CD14-positive monocyte (primary cell): ENCODE data around the gene CUEDC1. TPM values are rescaled to one million over a fixed set of nuclear protein-coding genes. Genes with fewer than 3 reads are reported as not detected.

Experiments
- DNase-seq, 3 donors: peaks; one replicate each; pipeline ENCODE4 v3.0.0-alpha.2; 2011 to 2022
- H2AFZ ChIP-seq: 2 replicates; pipeline ENCODE4 v1.6.0; 2012; ENCODE audit warnings: mild to moderate bottlenecking, low read depth, low read length, inconsistent platforms; ENCODE audit not compliant: insufficient read depth, poor library complexity, severe bottlenecking
- H3K27ac ChIP-seq, 2 donors: 1 replicate in 1 of 2; 2 replicates in 1 of 2; pipeline ENCODE4 v1.5.1; 2012 to 2013; ENCODE audit warnings: low read length in 2 of 2, control low read depth in 1 of 2, inconsistent platforms in 1 of 2, low read depth in 1 of 2, mild to moderate bottlenecking in 1 of 2
- H3K27me3 ChIP-seq, 2 donors: one replicate each; pipeline versions ENCODE4 v1.6.0 to v1.6.1; 2011 to 2013; ENCODE audit warnings: low read length in 2 of 2; ENCODE audit not compliant: control insufficient read depth in 2 of 2, insufficient read depth in 2 of 2
- H3K36me3 ChIP-seq, 2 donors: replicated peaks in 1 of 2; 1 replicate in 1 of 2; 2 replicates in 1 of 2; pipeline versions ENCODE4 v1.5.1 to v1.6.1; 2012 to 2013; ENCODE audit warnings: low read length in 2 of 2, control low read depth in 1 of 2, inconsistent platforms in 1 of 2, mild to moderate bottlenecking in 1 of 2; ENCODE audit not compliant: insufficient read depth in 2 of 2, control insufficient read depth in 1 of 2
- H3K4me1 ChIP-seq, 2 donors: 1 replicate in 1 of 2; 2 replicates in 1 of 2; pipeline versions ENCODE4 v1.5.1 to v1.6.1; 2012 to 2013; ENCODE audit warnings: low read length in 2 of 2, control low read depth in 1 of 2, inconsistent platforms in 1 of 2, mild to moderate bottlenecking in 1 of 2, moderate library complexity in 1 of 2; ENCODE audit not compliant: insufficient read depth in 2 of 2, control insufficient read depth in 1 of 2
- H3K4me2 ChIP-seq: replicated peaks from 2 replicates; pipeline ENCODE3; 2012; ENCODE audit warnings: low read length, moderate library complexity, mild to moderate bottlenecking; ENCODE audit not compliant: poor library complexity, severe bottlenecking; ENCODE audit errors: extremely low read depth
- H3K4me3 ChIP-seq, 3 experiments: fragments of 200-600 bp in 1 of 3; sonication (generic) in 1 of 3; replicated peaks in 1 of 3; 1 replicate in 2 of 3; 2 replicates in 1 of 3; pipeline ENCODE4 v1.5.1; 2011 to 2013; ENCODE audit warnings: low read length in 3 of 3, mild to moderate bottlenecking in 3 of 3, control low read depth in 2 of 3, low read depth in 2 of 3, inconsistent platforms in 1 of 3, moderate library complexity in 1 of 3
- H3K79me2 ChIP-seq: 2 replicates; pipeline ENCODE4 v1.6.0; 2012; ENCODE audit warnings: mild to moderate bottlenecking, control low read depth, inconsistent platforms, low read length, moderate library complexity; ENCODE audit not compliant: insufficient read depth
- H3K9ac ChIP-seq: 2 replicates; pipeline ENCODE4 v1.6.0; 2017; ENCODE audit warnings: low read length, mild to moderate bottlenecking; ENCODE audit not compliant: insufficient read depth, poor library complexity, severe bottlenecking
- H3K9me3 ChIP-seq, 2 donors: replicated peaks in 1 of 2; 1 replicate in 1 of 2; 2 replicates in 1 of 2; pipeline versions ENCODE4 v1.5.1 to v1.6.1; 2012 to 2013; ENCODE audit warnings: low read length in 2 of 2, control low read depth in 1 of 2; ENCODE audit not compliant: control insufficient read depth in 1 of 2, insufficient read depth in 1 of 2
- H4K20me1 ChIP-seq: 2 replicates; pipeline ENCODE4 v1.6.0; 2012; ENCODE audit warnings: mild to moderate bottlenecking, low read length, control low read depth, moderate library complexity; ENCODE audit not compliant: insufficient read depth
- H3K27ac Mint-ChIP-seq, 7 donors: one replicate each; pipeline ENCODE4 v1.8.0; 2020; ENCODE audit warnings: mild to moderate bottlenecking in 7 of 7, mixed read lengths in 7 of 7, moderate library complexity in 6 of 7, inconsistent platforms in 2 of 7
- H3K27me3 Mint-ChIP-seq, 3 donors: one replicate each; pipeline ENCODE4 v1.8.0; 2021 to 2022; ENCODE audit warnings: low read depth in 3 of 3, mild to moderate bottlenecking in 3 of 3, mixed read lengths in 3 of 3, moderate library complexity in 3 of 3, inconsistent platforms in 1 of 3
- H3K36me3 Mint-ChIP-seq, 2 donors: one replicate each; pipeline ENCODE4 v1.8.0; 2020; ENCODE audit warnings: mixed read lengths in 2 of 2, inconsistent platforms in 1 of 2, mild to moderate bottlenecking in 1 of 2
- H3K4me1 Mint-ChIP-seq: one replicate; pipeline ENCODE4 v1.8.0; 2020; ENCODE audit warnings: mild to moderate bottlenecking, mixed read lengths
- H3K4me3 Mint-ChIP-seq, 2 donors: one replicate each; pipeline ENCODE4 v1.8.0; 2020; ENCODE audit warnings: mild to moderate bottlenecking in 2 of 2, mixed read lengths in 2 of 2, moderate library complexity in 1 of 2
- H3K9me3 Mint-ChIP-seq, 7 donors: one replicate each; pipeline ENCODE4 v1.8.0; 2020 to 2022; ENCODE audit warnings: mixed read lengths in 7 of 7, mild to moderate bottlenecking in 6 of 7, moderate library complexity in 6 of 7, inconsistent platforms in 2 of 7
- CTCF ChIP-seq: fragments of 200-600 bp; IDR thresholded peaks from one replicate; pipeline ENCODE4 v1.8.0; 2022; ENCODE audit warnings: antibody characterized with exemption, mild to moderate bottlenecking
- WGBS: methylation state at CpG from one replicate; pipeline ENCODE4 v1.1.5; 2013; ENCODE audit warnings: missing lambda C conversion rate; ENCODE audit not compliant: insufficient coverage; 5-methylcytosine and 5-hydroxymethylcytosine counted together
- intact Hi-C, 2 donors: fragments of 100-400 bp; cut with micrococcal nuclease; formaldehyde crosslinking; loops; one replicate each; pipeline versions ENCODE4 v1.15.0 to v1.15.1; 2023
- polyA plus RNA-seq, 3 donors: library from polyadenylated mRNA; depleted of rRNA in 1 of 3; unstranded in 2 of 3; stranded (reverse) in 1 of 3; fragments of 300-500 nt in 2 of 3; fragments of >200 nt in 1 of 3; fragmentation: Illumina TruSeq in 2 of 3; gene quantifications; 1 replicate in 2 of 3; 2 replicates in 1 of 3; pipeline ENCODE4 v1.2.3, GENCODE V29; 2012 to 2021

The CUEDC1 gene
- polyA plus RNA-seq, 3 donors: 4.2 to 31.0 (median 4.3) TPM

DNA sequence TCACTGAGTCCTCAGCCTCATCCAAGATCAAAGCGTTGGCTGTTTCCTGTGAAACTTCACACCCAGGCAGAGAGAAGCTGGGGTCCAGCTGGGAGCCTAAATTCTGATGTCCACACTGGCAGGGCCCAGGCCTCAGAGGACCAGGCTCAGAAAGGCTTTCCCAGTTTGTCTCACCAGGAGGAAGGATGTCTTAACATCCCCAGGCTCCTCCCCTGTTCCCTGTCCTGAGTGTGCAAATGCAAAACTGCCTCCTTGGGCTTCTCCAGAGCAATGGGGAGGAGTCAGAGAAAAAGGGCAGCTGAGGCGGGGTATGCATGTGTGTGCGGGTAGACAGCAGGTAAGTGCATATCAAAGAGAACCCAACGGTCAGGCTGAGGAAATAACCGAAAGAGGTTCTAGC lies 45.7 kb downstream of the CUEDC1 start:
- no peaks in the 10 kb centered on the region for H3K27me3 ChIP-seq
- Mint-ChIP-seq H3K36me3 (peaks cover 4 to 9% of the 10 kb centered on the region in 2 donors), H3K4me3 (no peak overlapping the region), H3K4me1 (peaks cover 39% of the 10 kb centered on the region), H3K9me3 (peaks cover 0 to 5% (median 0%) of the 10 kb centered on the region in 7 donors), H3K27ac (peak overlapping the region in 4 of 7 donors; percentile 0 to 40 (median 14)), H3K27me3 (peaks cover 0 to 5% (median 2%) of the 10 kb centered on the region in 3 donors)
- intact Hi-C loops: loop anchor here in 1 of 2 donors (10.0 kb wide), 1 partner anchor 55 kb away; the partner anchor contains the start of gene MRPS23
- H3K27ac ChIP-seq: no peak overlapping the region
- WGBS: 87% methylated on average over 5 of the region's 5 CpGs
- no peaks in the 10 kb centered on the region for H3K36me3 ChIP-seq
- H3K9me3 ChIP-seq: no peaks in the 10 kb centered on the region
- H3K4me1 ChIP-seq: peaks cover 18 to 36% of the 10 kb centered on the region in 2 donors
- no peak overlapping the region for H3K4me2 ChIP-seq
- TF ChIP-seq CTCF: no peak
- no peak overlapping the region for H3K9ac ChIP-seq
- H3K4me3 ChIP-seq: no peak overlapping the region
- peaks cover 5% of the 10 kb centered on the region for H3K79me2 ChIP-seq
- no peak for DNase-seq
- H2AFZ ChIP-seq: no peak overlapping the region
- H4K20me1 ChIP-seq: no peaks in the 10 kb centered on the region

DNA sequence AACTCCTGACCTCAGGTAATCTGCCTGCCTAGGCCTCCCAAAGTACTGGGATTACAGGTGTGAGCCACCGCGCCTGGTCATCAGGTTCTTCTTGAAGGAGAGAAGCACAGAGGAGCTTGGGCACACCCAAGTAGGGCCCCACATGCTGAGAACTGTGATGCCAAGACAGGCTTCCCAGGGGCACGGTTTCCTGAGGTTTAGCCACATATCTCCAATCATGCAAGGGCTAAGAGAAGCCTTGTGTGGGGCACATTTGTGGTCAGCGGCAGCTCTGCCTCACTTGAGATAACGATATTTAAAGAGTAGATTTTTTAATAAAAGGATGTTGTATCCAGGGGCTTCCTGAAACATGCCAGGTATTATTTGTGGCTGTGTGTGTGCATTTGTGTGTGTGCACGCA lies 46.9 kb downstream of the CUEDC1 start:
- Histone ChIP-seq H3K4me1 (peaks cover 31 to 49% of the 10 kb centered on the region in 2 donors), H3K27ac (no peak overlapping the region), H3K27me3 (no peaks in the 10 kb centered on the region), H3K9me3 (no peaks in the 10 kb centered on the region), H4K20me1 (no peaks in the 10 kb centered on the region), H3K4me3 (no peak overlapping the region), H3K9ac (no peak overlapping the region), H3K36me3 (no peaks in the 10 kb centered on the region), H2AFZ (no peak overlapping the region), H3K4me2 (no peak overlapping the region), H3K79me2 (peaks cover 10% of the 10 kb centered on the region)
- no peak overlapping the region for H3K4me3 Mint-ChIP-seq
- peaks cover 0 to 5% (median 0%) of the 10 kb centered on the region in 3 donors for H3K27me3 Mint-ChIP-seq
- peaks cover 0 to 5% (median 0%) of the 10 kb centered on the region in 7 donors for H3K9me3 Mint-ChIP-seq
- WGBS: 20% methylated on average over 5 of the region's 6 CpGs
- peaks cover 51% of the 10 kb centered on the region for H3K4me1 Mint-ChIP-seq
- DNase-seq: no peak
- no peak for TF ChIP-seq CTCF
- intact Hi-C loops: loop anchor here in 1 of 2 donors (10.0 kb wide), 1 partner anchor 53 kb away; the partner anchor contains the start of gene MRPS23
- peaks cover 2 to 4% of the 10 kb centered on the region in 2 donors for H3K36me3 Mint-ChIP-seq
- H3K27ac Mint-ChIP-seq: peak overlapping the region in 1 of 7 donors; percentile 10
